GM23338 (cell line): ENCODE data around the gene FAM3D. TPM values are rescaled to one million over a fixed set of nuclear protein-coding genes. Genes with fewer than 3 reads are reported as not detected.

ENCODE experiments used
- ATAC-seq: fragments of 200-7000 bp; cut with Tn5 transposase; 3 replicates; pipeline ENCODE4 v1.9.1; 2020
- DNase-seq: peaks from one replicate; pipeline ENCODE4 v3.0.0-alpha.2; 2015; ENCODE audit warnings: low spot score
- H2AFZ ChIP-seq: fragments of 200-600 bp; sonication (generic); 2 replicates; pipeline ENCODE4 v1.8.0; 2016; ENCODE audit warnings: antibody characterized with exemption, mild to moderate bottlenecking, moderate library complexity
- H3F3A ChIP-seq: fragments of 200-600 bp; sonication (generic); replicated peaks from 2 replicates; pipeline ENCODE4 v1.8.0; 2017; ENCODE audit warnings: antibody characterized with exemption, mixed run types, low read depth
- H3K27ac ChIP-seq: fragments of 200-600 bp; sonication (generic); 2 replicates; pipeline ENCODE4 v1.6.1; 2016; ENCODE audit warnings: low read depth
- H3K27me3 ChIP-seq: fragments of 200-600 bp; sonication (generic); 2 replicates; pipeline ENCODE4 v1.8.0; 2016; ENCODE audit warnings: mild to moderate bottlenecking, mixed run types, moderate library complexity; ENCODE audit not compliant: insufficient read depth
- H3K36me3 ChIP-seq: fragments of 200-600 bp; sonication (generic); 2 replicates; pipeline ENCODE4 v1.8.0; 2016; ENCODE audit warnings: mild to moderate bottlenecking; ENCODE audit not compliant: insufficient read depth
- H3K4me1 ChIP-seq: fragments of 200-600 bp; sonication (generic); 2 replicates; pipeline ENCODE4 v1.8.0; 2016; ENCODE audit warnings: mild to moderate bottlenecking, moderate library complexity; ENCODE audit not compliant: insufficient read depth
- H3K4me2 ChIP-seq: fragments of 200-600 bp; sonication (generic); 2 replicates; pipeline ENCODE4 v1.7.1; 2017; ENCODE audit warnings: mixed run types
- H3K4me3 ChIP-seq: fragments of 200-600 bp; sonication (generic); 2 replicates; pipeline ENCODE4 v1.6.1; 2016; ENCODE audit warnings: mixed run types
- H3K79me2 ChIP-seq: fragments of 200-600 bp; sonication (generic); replicated peaks from 2 replicates; pipeline ENCODE4 v1.8.0; 2017; ENCODE audit warnings: mild to moderate bottlenecking; ENCODE audit not compliant: insufficient read depth
- H3K9me2 ChIP-seq: fragments of 200-600 bp; sonication (generic); 2 replicates; pipeline ENCODE4 v1.8.0; 2017; ENCODE audit not compliant: insufficient read depth
- H4K20me1 ChIP-seq: fragments of 200-600 bp; sonication (generic); replicated peaks from 2 replicates; pipeline ENCODE4 v1.8.0; 2017; ENCODE audit warnings: mild to moderate bottlenecking; ENCODE audit not compliant: insufficient read depth
- H3K27ac Mint-ChIP-seq: 2 replicates; pipeline ENCODE4 v1.8.0; 2020; ENCODE audit warnings: inconsistent platforms, mild to moderate bottlenecking, moderate library complexity, mixed read lengths
- H3K27me3 Mint-ChIP-seq: 3 replicates; pipeline ENCODE4 v1.8.0; 2022; ENCODE audit warnings: low read depth, mild to moderate bottlenecking, moderate library complexity, mixed read lengths, inconsistent platforms; ENCODE audit not compliant: insufficient read depth, poor library complexity
- H3K36me3 Mint-ChIP-seq: 3 replicates; pipeline ENCODE4 v1.8.0; 2021; ENCODE audit warnings: low read depth, mild to moderate bottlenecking, inconsistent platforms, moderate library complexity, mixed read lengths
- H3K4me1 Mint-ChIP-seq: 3 replicates; pipeline ENCODE4 v1.8.0; 2020; ENCODE audit warnings: mild to moderate bottlenecking, inconsistent platforms, mixed read lengths
- H3K4me3 Mint-ChIP-seq: 3 replicates; pipeline ENCODE4 v1.8.0; 2021; ENCODE audit warnings: moderate library complexity, mild to moderate bottlenecking, inconsistent platforms, mixed read lengths
- H3K9me3 Mint-ChIP-seq: 3 replicates; pipeline ENCODE4 v1.8.0; 2020; ENCODE audit warnings: moderate library complexity, mild to moderate bottlenecking, inconsistent platforms, mixed read lengths
- CREB1 ChIP-seq: fragments of 250-450 bp; sonication (Bioruptor Pico); IDR thresholded peaks from 2 replicates; pipeline ENCODE4 v1.5.0; 2020; ENCODE audit warnings: low read depth, mild to moderate bottlenecking, moderate library complexity
- EZH2 ChIP-seq: fragments of 200-600 bp; sonication (generic); IDR thresholded peaks from one replicate; pipeline ENCODE4 v1.8.0; 2017; ENCODE audit warnings: antibody characterized with exemption, mild to moderate bottlenecking, low read depth; ENCODE audit not compliant: unreplicated experiment
- EZH2phosphoT487 ChIP-seq: fragments of 200-600 bp; sonication (generic); IDR thresholded peaks from one replicate; pipeline ENCODE4 v1.8.1; 2018; ENCODE audit warnings: antibody characterized with exemption; ENCODE audit not compliant: unreplicated experiment
- JUNB ChIP-seq: IDR thresholded peaks from one replicate; pipeline ENCODE4 v1.6.1; 2016; ENCODE audit warnings: antibody characterized with exemption; ENCODE audit not compliant: unreplicated experiment
- NANOG ChIP-seq: IDR thresholded peaks from 2 replicates; pipeline ENCODE4 v1.6.1; 2016; ENCODE audit warnings: antibody characterized with exemption, borderline replicate concordance
- POLR2AphosphoS5 ChIP-seq: IDR thresholded peaks from 2 replicates; pipeline ENCODE4 v1.6.1; 2016; ENCODE audit warnings: antibody characterized with exemption, low read depth
- STAT1 ChIP-seq: IDR thresholded peaks from one replicate; pipeline ENCODE4 v1.6.1; 2016; ENCODE audit warnings: antibody characterized with exemption; ENCODE audit not compliant: unreplicated experiment
- ZNF114 ChIP-seq: fragments of 250-450 bp; sonication (Bioruptor Pico); IDR thresholded peaks from 2 replicates; pipeline ENCODE4 v1.5.0; 2020; ENCODE audit warnings: mild to moderate bottlenecking, moderate library complexity
- ZNF331 ChIP-seq: fragments of 250-450 bp; sonication (Bioruptor Pico); IDR thresholded peaks from 2 replicates; pipeline ENCODE4 v1.5.0; 2020; ENCODE audit warnings: low read depth, mild to moderate bottlenecking, moderate library complexity
- ZNF462 ChIP-seq: fragments of 250-450 bp; sonication (Bioruptor Pico); IDR thresholded peaks from 2 replicates; pipeline ENCODE4 v1.5.0; 2020; ENCODE audit warnings: mild to moderate bottlenecking, moderate library complexity
- polyA plus RNA-seq: library from polyadenylated mRNA; unstranded; fragments of >200 nt; fragmentation: Nextera tagmentation; extraction: Ambion mirVana; gene quantifications from 2 replicates; pipeline ENCODE4 v1.2.1, GENCODE V29; 2016
- total RNA-seq: library from RNA; depleted of rRNA; stranded (reverse); fragments of >200 nt; shearing (Covaris generic); gene quantifications from 2 replicates; pipeline ENCODE4 v1.2.3, GENCODE V29; 2014
- TF ChIP-seq, protein P1 (sequence below): IDR thresholded peaks from 2 replicates; pipeline ENCODE4 v1.6.1; 2016; ENCODE audit warnings: antibody characterized with exemption
- TF ChIP-seq, protein P2 (sequence below), 2 experiments: fragments of 200-600 bp in 1 of 2; sonication (generic) in 1 of 2; conservative IDR thresholded peaks; 2 replicates each; pipeline versions ENCODE4 v1.5.1 to v1.6.1; 2016 to 2017; ENCODE audit warnings: antibody characterized with exemption in 2 of 2, low read depth in 2 of 2, mild to moderate bottlenecking in 2 of 2, moderate library complexity in 1 of 2
- TF ChIP-seq, protein P3 (sequence below): IDR thresholded peaks from one replicate; pipeline ENCODE4 v1.6.1; 2018; ENCODE audit warnings: antibody characterized with exemption; ENCODE audit not compliant: unreplicated experiment

The FAM3D gene
- total and polyA plus RNA-seq, 2 experiments from 2014 or later: 0.26 TPM; not detected in 1

GRCh38 chr3:58652624-58653023 is 13.9 kb downstream of the FAM3D start:
- peaks cover 4% of the 10 kb centered on the region; the same call in 1 of the 2 replicates for H3K9me2 ChIP-seq
- no peaks in the 10 kb centered on the region for H3K36me3 ChIP-seq
- no peak overlapping the region for H3K4me2 ChIP-seq
- Mint-ChIP-seq H3K27me3 (peaks cover 4% of the 10 kb centered on the region), H3K4me3 (no peak overlapping the region), H3K4me1 (no peaks in the 10 kb centered on the region), H3K36me3 (no peaks in the 10 kb centered on the region; the same call in 2 of the 3 replicates), H3K27ac (no peak overlapping the region), H3K9me3 (peaks cover 5% of the 10 kb centered on the region)
- no peak for TF ChIP-seq CREB1
- no peak for TF ChIP-seq JUNB
- TF ChIP-seq EZH2phosphoT487: no peak
- no peak for TF ChIP-seq ZNF462
- no peak for TF ChIP-seq ZNF331 (CRISPR knock-in tag)
- TF ChIP-seq, protein P1, sequence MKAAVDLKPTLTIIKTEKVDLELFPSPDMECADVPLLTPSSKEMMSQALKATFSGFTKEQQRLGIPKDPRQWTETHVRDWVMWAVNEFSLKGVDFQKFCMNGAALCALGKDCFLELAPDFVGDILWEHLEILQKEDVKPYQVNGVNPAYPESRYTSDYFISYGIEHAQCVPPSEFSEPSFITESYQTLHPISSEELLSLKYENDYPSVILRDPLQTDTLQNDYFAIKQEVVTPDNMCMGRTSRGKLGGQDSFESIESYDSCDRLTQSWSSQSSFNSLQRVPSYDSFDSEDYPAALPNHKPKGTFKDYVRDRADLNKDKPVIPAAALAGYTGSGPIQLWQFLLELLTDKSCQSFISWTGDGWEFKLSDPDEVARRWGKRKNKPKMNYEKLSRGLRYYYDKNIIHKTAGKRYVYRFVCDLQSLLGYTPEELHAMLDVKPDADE: no peak
- TF ChIP-seq ZNF114: no peak
- TF ChIP-seq NANOG: no peak
- TF ChIP-seq POLR2AphosphoS5: no peak
- TF ChIP-seq, protein P2, sequence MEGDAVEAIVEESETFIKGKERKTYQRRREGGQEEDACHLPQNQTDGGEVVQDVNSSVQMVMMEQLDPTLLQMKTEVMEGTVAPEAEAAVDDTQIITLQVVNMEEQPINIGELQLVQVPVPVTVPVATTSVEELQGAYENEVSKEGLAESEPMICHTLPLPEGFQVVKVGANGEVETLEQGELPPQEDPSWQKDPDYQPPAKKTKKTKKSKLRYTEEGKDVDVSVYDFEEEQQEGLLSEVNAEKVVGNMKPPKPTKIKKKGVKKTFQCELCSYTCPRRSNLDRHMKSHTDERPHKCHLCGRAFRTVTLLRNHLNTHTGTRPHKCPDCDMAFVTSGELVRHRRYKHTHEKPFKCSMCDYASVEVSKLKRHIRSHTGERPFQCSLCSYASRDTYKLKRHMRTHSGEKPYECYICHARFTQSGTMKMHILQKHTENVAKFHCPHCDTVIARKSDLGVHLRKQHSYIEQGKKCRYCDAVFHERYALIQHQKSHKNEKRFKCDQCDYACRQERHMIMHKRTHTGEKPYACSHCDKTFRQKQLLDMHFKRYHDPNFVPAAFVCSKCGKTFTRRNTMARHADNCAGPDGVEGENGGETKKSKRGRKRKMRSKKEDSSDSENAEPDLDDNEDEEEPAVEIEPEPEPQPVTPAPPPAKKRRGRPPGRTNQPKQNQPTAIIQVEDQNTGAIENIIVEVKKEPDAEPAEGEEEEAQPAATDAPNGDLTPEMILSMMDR (conservative IDR thresholded peaks at IDR 0.05; ENCODE audit: low read depth in 2 of 2): no peak
- TF ChIP-seq EZH2: no peak
- TF ChIP-seq, protein P3, sequence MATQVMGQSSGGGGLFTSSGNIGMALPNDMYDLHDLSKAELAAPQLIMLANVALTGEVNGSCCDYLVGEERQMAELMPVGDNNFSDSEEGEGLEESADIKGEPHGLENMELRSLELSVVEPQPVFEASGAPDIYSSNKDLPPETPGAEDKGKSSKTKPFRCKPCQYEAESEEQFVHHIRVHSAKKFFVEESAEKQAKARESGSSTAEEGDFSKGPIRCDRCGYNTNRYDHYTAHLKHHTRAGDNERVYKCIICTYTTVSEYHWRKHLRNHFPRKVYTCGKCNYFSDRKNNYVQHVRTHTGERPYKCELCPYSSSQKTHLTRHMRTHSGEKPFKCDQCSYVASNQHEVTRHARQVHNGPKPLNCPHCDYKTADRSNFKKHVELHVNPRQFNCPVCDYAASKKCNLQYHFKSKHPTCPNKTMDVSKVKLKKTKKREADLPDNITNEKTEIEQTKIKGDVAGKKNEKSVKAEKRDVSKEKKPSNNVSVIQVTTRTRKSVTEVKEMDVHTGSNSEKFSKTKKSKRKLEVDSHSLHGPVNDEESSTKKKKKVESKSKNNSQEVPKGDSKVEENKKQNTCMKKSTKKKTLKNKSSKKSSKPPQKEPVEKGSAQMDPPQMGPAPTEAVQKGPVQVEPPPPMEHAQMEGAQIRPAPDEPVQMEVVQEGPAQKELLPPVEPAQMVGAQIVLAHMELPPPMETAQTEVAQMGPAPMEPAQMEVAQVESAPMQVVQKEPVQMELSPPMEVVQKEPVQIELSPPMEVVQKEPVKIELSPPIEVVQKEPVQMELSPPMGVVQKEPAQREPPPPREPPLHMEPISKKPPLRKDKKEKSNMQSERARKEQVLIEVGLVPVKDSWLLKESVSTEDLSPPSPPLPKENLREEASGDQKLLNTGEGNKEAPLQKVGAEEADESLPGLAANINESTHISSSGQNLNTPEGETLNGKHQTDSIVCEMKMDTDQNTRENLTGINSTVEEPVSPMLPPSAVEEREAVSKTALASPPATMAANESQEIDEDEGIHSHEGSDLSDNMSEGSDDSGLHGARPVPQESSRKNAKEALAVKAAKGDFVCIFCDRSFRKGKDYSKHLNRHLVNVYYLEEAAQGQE: no peak
- TF ChIP-seq STAT1: no peak
- no peaks in the 10 kb centered on the region for H4K20me1 ChIP-seq
- no peaks in the 10 kb centered on the region for H3K4me1 ChIP-seq
- H3K27me3 ChIP-seq: no peaks in the 10 kb centered on the region
- DNase-seq (no peak), ATAC-seq (no peak)
- no peak overlapping the region for H3K4me3 ChIP-seq
- H3K79me2 ChIP-seq: no peaks in the 10 kb centered on the region
- no peak overlapping the region for H3K27ac ChIP-seq
- no peak overlapping the region for H2AFZ ChIP-seq
- no peaks in the 10 kb centered on the region for H3F3A ChIP-seq
